C1 segment of cervical spinal cord (tissue), 14 donors: ENCODE data around the gene CLNK.

Experiments
- DNase-seq, 14 donors: peaks; one replicate each; lab custom pipeline; 2025; lab: John Stamatoyannopoulos, UW

Gene CLNK

GRCh38 chr4:10613926-10614478, 70.6 kb downstream of the CLNK start:
- DNase-seq, result no peak

- DNase-seq, result no peak
Observed at GRCh38 chr4:10612476-10612875, 72.1 kb downstream of the CLNK start.

DNA sequence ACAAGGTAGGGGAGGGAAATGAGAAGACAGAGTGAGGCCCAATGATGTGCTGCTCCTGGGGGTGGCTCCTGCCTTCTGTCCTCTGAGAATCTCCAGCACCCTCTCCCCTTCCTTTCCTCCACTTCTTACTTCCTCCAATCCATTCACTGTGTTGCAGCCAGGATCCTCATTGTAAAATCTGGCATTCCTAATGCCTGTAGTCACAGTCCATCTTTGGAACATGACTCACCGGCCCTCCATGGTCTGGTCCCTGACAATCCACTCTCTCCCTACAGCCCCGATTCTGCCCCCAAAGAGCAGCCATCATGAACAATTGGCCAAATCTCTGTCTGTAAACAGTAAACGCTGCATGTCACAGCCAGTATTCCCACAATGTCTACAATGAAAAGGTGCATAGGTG, 72.9 kb downstream of the CLNK start:
- DNase-seq, result no peak

GRCh38 chr4:10608501-10609219, 75.9 kb downstream of the CLNK start:
- no peak for DNase-seq

- no peak for DNase-seq
Observed at GRCh38 chr4:10607206-10607605, 77.4 kb downstream of the CLNK start.

GRCh38 chr4:10606483-10607155, 77.9 kb downstream of the CLNK start:
- DNase-seq, result no peak

- no peak for DNase-seq
Observed at GRCh38 chr4:10605746-10606482, 78.7 kb downstream of the CLNK start.

GRCh38 chr4:10605031-10605430, 79.5 kb downstream of the CLNK start:
- no peak for DNase-seq

DNA sequence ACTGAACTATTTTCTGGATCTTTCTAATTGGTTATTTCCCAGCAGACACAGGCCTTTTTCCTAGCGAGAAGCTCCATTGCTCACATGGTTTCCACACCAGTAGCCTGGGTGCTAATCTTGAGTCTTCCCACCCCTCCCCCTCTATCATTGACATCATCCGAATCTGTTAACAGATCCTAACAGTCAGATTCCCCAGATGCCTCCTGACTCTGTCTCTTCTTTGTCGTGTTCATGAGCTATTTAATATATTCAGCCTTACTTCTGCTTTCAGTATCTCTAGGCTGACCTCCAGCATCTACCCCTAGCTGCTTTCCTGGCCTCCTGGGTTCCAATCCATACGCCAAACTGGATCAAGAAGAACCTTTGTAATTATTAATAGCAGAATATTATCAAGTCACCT, 85.0 kb downstream of the CLNK start:
- DNase-seq, result no peak

GRCh38 chr4:10598829-10599228, 85.7 kb downstream of the CLNK start:
- no peak for DNase-seq

DNA sequence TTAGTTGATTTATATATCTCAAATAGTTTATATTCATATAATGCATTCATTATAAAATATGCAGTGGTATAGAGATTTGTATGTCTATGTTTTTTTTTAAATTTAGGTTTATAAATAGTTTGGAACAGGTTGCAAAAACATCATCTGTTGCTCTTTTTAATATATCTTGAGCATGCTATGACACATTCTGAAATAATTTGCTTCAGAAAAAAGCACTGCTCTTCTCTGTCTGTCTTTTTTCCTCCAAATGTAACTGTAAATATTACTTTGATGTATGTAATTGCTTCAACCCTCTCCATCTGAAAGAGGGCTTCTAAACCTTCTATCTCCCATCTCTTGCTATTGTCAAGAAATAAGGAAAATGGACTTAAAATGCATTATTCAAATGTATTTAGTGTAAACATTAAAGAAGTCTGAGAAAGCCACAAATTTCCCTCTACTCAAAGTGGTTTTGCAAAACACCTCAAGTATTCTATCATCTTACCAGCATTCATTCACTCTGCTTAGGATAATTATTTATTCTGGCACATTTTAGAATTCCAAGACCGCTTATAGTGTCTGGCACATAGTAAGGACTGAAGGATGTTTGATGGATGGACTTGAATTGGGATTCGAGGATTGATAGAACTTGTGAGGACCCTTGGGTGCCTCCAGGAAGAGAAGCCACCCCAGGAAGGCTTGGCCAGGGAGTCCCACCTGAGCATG, 87.8 kb downstream of the CLNK start:
- DNase-seq, result no peak

GRCh38 chr4:10593130-10593529, 91.4 kb downstream of the CLNK start:
- no peak for DNase-seq

GRCh38 chr4:10590896-10591295, 93.7 kb downstream of the CLNK start:
- DNase-seq, result no peak

DNA sequence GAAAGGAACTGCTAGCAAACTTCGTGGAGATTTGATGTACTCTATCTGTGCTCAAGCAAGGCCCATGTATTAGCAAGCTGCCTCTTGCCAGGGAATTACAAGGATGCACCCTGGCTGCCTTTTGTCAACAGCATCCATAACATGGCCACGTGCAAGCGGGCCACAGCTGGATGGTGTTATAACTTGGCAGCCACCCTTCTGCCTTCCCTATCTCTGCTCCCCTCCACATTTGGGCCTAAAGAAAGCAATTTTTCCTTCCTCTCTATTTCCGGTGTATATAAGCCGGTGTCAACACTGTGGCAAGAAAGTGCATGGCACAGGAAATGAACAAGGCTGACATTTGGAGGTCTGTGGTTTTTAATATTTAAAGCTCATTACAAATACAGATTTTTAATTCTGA, 94.8 kb downstream of the CLNK start:
- no peak for DNase-seq

- no peak for DNase-seq
Observed at GRCh38 chr4:10589321-10589720, 95.2 kb downstream of the CLNK start.

- no peak for DNase-seq
Observed at GRCh38 chr4:10587697-10588096, 96.9 kb downstream of the CLNK start.

GRCh38 chr4:10587296-10587695, 97.3 kb downstream of the CLNK start:
- no peak for DNase-seq

GRCh38 chr4:10584042-10584441, 100.5 kb downstream of the CLNK start:
- DNase-seq, result no peak

GRCh38 chr4:10582951-10583350, 101.6 kb downstream of the CLNK start:
- DNase-seq, result no peak

- DNase-seq, result peak in 5 of 14 donors; percentile 3 to 37 (median 16)
Observed at GRCh38 chr4:10582059-10582686, 102.4 kb downstream of the CLNK start.

- DNase-seq, result no peak
Observed at GRCh38 chr4:10581022-10581421, 103.5 kb downstream of the CLNK start.
